CD4-positive, alpha-beta T cell treated with Interleukin-17A for 4 hours (primary cell): Measurements from ENCODE around the gene CRTAC1.
A peak's percentile ranks its signal among the peaks of the same experiment; 100 is the strongest.

Source experiments
- DNase-seq: peaks from one replicate; pipeline ENCODE4 v3.0.0-alpha.2; 2020; ENCODE audit warnings: mixed read lengths

CRTAC1 gene

DNA sequence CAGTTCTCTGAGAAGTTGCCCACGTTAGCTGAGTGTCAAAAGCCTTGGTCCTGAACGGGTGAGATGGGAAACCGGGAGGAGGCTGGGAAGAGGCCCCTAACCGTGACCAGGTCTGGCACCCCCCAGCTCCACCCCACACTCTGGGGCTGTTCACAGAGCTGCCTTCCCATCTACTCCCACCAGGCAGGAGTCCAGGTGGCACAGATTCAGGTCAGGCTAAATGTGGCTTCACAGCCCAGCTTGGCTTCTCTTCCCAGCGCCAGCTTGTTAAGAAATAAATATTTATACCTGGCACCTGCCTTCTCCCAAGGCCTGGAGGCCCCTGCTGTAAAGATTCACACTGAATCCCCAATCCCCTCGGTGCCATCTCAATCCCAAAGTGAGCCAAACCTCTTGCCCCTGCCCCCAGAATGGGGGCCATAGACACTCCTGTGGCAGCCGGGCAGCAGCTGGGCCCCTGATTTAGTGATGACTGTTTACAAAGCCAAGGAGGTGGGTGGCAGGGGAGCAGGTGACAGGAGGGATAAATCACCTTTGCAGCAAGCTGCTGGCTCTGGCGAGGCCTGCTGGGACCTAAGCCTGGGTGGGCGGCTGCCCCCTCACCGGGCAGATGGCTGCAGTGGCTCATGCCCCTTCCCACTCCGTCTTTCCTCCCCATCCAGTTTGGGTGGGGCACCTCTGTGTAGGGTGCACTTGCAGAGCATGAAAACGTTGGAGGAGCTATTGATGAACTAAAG, 108.2 kb downstream of the CRTAC1 start:
- no peak for DNase-seq

DNA sequence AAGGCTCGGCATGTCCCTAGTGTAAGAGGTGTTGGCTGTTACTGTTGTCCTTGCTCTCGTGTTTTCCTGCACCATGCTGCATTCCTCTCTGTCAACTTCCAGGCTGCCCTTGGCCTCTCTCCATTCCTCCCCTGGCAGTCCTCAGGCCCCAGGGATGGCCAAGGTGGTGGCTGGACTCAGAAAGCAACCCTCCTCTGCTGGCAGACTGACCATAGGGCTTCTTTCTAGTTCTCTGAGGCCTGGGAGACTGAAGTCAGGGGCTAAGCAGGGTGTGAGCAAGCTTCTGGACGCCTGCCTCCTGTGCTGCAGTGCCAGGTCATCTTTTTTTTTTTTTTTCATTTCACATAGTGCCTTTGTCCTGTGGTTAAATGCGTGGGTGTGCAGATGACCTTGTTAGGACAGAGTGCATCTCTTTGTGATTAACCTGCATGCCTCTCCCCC, 108.8 kb downstream of the CRTAC1 start:
- no peak for DNase-seq

DNA sequence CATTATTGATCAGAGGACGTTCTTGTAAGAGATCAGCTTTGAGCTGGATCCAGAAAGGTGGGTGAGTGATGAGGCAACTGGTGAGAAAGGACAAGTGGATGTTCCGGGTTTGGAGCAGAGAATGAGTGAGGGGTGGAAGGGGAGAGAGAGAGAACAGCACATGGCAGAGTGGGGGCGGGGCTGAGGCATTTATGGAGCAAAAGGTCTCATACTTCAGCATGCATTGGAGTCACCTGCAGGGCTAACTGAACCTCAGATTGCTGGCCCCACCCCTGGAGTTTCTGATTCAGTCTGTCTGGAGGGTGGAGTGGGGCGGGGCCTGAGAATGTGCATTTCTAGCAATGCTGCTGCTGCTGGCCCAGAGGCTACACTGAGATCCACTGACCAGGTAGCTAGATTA, 109.6 kb downstream of the CRTAC1 start:
- no peak for DNase-seq

DNA sequence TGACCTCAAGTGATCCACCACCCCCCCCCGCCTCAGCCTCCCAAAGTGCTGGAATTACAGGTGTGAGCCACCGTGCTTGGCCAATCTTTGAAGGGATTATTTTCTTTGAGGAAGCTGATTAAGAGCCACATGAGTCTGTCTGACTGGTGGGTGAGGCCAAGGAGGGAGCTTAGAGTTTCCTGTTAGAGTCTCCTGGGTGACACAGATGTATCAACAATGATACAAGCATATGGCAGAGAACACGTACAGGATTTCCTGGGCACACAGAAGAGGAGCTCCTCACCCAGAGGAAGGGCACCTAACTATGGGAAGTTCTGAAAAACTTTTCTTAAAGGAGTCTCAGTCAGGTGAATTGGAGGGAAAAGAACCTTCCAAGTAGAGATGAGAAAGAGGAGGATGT, 111.4 kb downstream of the CRTAC1 start:
- no peak for DNase-seq

DNA sequence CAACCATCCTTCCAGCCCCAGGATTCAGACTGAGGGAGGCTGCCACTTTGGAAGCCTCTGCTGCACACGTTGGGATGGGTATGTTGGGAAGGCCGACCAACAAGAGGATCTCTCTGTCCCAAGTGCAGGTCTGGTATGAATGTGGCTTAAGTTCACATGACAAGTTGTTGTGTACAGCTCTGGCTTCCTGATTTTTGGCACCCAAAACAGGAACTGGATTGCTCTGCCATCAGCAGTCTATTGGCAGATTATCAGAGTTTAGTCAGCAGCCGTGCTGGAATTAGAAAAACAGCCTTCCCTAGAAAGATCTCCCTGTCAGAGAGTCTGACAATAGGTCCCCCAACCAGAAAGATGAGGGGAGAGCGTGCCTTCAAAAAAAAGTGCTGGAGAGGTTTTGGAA, 113.8 kb downstream of the CRTAC1 start:
- DNase-seq = no peak

DNA sequence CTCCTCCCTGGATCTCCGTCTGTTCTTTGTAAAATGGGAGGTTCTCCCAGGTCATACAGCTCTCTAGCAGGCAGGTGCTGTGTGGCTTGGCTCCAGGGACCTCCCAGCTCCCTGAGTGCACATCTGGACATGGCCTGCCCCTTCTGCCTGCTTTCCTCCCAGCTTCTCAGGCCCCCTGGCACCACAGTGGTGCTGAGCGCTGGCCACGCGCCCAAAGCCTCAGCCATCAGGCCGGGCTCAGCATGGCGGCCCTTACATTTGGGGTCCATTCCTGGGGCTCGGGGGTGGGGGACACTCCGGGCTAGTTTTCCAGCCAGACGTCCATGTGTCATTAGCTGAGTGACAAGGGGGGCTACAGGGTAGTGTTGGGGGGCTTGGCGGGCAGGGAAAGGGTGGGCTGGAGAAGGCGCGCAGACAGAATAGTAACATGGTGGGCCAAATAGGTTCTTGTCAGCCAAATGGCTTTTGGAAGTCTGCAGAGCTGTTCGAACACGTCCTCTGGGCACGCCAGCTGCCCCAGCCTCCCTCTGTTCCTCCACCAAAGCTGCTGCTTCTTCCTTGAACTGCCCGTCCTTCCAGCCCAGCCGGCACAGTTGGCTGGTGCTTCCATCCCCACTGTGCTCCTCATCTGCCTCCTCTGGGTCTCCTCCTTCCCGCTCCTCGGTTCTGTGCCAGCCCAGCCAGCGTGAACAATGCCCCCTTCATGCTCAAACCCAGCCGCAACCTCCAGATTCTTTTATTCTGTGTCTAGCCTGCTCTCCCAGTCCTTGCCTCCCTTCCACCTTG, 114.9 kb downstream of the CRTAC1 start:
- no peak for DNase-seq

DNA sequence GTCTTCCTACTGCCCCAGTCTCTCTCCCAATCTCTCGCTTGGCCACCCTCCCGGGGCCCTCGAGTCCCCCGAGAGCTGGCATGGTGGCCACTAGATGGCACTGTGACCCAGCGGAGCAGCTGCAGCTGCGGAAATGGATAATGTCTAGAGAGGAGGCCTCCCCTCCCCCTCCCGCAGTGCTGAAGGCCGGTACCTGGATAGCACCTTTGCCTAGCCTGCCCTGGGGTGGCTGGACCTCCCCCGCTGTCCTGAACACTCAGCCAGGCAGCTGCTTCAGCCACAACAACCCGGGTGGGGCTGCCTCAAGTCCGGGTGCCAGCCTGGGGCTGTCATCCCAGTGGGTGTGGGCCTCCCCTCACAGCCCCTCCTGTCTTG, 115.6 kb downstream of the CRTAC1 start:
- peak; percentile 80 for DNase-seq

DNA sequence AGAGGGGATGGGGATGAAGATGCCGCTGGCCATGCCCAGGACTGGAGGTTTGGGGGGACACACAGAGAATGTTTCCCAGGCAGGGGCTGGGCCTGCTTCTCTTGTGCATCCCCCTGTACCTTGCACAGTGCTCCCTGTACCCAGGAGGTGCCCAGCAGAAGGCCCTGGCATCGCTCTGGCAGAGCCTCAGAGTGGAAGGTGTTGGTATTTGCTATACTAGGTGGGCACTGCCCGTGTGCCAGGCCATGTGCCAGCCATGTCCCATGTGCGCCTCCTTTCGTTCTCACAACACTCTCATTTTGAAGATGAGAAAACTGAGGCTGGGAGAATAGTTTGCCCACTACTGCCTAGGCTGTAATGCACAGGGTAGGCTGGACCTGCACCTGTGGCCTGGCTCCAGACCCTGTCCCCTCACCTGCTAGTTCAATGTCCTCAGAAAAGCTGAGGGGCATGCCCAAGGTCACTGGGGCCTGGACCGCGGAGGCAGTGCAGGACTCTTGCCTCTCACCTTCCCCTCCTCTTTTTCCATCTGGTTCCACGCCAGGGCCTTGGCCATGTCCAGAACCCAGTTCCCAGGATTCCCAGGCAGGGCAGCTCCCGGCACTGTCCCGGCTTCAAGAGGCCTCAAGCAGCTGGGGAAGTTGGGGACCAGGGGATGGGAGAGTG, 116.1 kb downstream of the CRTAC1 start:
- no peak for DNase-seq

DNA sequence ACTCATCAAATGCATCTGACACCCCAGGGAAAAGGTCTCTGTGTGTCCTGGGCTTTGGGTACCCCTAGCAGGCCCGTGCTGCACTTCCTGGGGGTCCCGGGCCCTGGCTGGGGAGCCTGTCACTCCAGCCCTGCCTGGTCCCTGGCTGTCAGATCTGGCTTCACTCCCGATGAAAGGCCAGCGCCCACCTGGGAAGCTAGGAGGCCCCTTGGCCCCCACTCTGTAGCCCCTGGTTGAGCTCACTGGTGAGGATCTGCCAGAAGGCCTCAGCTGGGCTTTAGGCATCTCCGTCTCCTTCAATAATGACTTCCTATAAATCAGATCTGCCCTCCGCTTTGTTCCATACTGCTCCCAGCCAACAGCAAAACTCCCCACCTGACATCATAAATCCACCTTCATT, 116.8 kb downstream of the CRTAC1 start:
- DNase-seq = no peak

DNA sequence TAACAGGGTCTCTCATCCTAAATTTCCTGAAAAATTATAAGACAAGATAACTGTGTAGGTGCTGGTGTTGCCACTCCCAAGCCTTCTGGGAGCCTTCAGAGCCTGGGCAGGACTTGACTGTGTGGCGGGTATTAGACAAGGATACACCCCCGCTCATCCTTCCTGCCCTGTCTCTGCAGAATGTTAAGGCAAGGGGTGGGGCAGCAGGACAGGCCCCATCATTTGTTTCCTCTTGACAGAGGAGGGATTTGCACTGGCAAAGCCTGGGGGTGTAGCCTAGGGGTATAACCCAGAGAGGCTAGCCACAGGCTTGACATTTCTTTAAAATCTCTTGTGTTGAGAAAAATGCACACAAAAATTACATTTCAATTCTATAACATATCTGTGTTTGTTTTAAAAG, 117.2 kb downstream of the CRTAC1 start:
- no peak for DNase-seq

DNA sequence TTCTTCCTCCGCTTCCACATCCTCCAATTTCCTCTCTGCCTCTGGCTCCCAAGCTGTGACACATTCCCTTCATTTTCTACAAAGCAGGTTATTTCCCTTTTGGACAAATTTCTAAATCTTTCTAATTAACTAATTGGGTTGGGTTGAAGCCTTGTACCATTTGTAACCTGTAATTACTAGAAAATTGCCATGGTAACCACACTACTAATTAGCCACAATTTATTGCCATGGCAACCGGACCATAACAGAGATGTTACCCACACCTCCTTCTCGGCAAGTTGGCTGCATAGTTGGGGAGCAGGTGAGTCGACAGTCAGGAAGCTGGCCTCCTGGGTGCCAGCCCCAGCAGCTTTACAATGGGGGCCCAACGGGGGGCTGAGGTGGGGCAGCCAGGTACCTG, 119.2 kb downstream of the CRTAC1 start:
- no peak for DNase-seq

DNA sequence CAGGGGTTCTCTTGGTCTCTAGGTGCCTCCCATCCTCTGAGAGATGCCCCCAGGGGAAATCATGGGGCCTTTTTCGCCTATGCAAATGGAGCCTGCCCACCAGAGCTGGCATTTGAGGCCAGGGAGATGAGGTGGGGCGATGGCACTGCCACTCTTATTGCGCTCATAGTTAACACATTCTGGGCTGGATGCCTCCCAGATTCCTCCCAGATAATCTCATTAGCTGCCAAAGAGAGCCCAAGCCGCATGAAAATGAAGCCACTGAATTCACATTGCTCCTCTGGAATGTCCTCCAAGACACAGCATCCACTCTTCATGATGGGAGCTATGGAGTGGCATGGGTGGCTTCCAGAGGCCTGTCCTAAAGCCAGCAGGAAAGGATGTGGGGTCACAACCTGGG, 119.8 kb downstream of the CRTAC1 start:
- no peak for DNase-seq

DNA sequence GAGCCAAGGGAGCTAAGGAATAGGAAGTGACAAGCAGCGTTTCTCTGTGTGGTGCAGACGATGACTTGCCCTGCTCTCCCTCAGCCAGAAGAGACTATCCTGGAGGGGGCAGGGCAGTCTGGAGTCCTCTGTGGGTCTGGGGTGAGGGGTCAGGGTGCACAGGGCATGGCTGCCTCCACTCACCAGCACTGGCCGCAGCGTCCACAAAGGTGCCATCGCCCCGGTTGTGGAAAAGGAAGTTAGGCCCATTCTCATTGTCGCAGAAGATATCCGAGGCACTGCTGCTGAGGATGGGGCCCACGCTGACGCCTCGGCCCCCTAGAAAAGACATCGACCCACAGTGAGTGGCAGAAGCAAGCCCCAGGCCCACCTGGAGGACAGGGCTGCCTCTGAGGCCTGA, 122.6 kb downstream of the CRTAC1 start:
- no peak for DNase-seq

DNA sequence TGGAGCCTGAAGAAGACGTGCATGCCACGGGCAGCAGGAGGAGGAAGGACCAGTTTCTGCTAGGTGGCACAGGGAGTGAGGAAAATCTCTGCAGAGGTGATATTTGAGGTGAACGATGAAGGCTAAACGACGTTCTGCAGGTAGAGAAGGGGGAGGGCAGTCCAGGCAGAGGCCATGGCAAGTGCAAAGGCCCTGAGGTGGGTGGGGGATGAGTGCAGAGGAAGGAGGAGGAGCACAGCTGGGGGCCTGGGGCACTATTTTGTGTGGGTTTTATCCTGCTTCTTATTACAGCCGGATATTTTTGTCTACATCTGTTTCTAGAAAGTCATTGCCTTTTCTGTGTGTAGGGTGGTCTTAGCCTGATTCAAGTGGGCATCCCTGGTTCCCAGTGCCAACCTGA, 123.2 kb downstream of the CRTAC1 start:
- no peak for DNase-seq

DNA sequence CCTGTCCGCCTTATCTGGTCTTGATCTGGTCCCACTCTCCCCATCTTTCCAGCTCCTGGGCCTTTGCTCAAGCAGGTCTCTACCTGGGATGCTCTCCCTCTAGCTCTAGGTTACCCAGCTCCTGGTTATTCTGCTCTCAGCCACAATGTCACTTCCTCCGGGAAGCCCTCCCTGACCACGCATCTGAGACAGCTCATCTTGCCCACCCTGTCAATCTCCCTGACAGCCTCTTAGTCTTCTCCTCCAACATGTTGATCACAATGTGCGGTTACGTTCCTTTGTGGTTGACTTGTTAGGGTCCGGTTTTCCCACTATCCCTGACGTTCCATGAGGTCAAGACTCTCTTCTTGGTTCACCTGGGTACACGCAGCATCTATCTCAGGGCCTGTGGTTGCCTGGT, 125.1 kb downstream of the CRTAC1 start:
- no peak for DNase-seq

DNA sequence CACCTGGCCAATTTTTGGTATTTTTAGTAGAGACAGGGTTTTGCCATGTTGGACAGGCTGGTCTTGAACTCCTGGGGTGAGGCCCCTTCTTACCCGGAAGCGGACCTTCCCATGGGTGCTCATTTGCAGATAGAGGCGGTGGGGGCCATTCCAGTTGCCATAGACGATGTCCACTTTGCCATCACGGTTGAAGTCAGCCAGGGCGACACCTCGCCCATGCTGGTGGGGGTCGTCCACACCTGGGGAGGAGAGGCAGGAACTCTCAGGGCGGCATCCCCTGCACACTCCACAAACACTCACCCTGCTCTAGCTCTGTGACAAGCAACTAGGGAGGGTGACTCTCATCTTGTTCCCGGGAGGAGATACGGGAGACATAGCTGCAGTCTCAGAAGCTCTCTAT, 125.8 kb downstream of the CRTAC1 start:
- DNase-seq = no peak

DNA sequence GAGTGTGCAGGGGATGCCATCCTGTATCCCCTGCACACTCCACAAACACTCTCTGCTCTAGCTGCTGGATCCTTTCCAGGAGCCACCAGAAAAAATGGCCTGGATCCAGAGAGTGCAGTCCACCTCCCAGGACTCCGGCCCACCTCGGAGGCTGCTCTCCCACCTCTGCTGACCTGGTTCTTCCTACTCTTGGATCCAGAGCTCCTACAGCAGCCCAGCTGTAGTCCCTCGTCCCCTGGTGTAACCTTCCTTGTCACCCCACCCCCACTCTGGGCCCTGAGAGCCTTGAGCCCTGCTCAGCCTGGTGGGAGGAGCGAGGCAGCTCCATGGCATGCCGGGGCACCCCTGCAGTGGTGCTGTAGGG, 126.4 kb downstream of the CRTAC1 start:
- DNase-seq = no peak

DNA sequence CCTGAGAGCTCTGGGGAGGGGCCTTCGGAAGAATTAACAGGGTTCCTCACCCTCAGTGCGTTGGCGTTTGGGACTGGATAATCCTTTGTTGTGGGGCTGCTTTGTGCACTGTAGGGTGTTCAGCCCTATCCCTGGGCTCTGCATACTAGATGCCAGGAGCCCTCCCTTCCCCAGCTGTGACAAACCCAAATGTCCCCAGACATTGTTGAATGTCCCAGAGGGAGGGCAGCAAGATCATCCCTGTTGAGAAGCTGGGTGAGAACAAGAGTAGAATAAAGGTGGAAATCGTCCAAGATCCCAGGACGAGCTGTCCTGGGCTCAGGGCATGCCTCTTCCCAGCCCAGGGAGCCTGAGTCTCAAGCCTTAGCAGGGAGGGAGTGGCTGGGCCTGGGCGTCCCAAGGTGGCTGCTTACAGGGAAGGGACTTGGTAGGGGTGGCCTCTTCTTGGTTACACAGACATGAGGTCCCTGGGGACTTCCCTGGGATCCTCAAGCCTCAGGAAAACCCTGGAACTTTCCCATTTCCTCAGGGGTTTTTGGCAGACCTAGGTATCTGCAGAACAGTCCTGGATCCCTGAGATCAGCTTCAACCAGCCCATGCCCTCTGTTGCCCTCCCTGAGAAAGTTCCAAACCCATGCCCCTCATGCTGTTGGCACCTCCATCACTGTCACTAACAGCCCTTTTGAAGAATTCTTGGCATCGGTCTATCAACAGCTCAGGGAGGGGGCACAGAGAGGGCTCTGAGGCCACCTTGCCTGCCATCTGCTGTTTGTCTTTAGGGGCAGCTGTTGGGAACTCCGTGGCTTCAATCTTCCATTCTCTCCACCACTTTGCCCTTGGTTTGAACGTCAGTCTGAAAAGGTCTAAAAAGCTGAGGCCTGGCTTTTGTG, 127.0 kb downstream of the CRTAC1 start:
- DNase-seq = no peak

DNA sequence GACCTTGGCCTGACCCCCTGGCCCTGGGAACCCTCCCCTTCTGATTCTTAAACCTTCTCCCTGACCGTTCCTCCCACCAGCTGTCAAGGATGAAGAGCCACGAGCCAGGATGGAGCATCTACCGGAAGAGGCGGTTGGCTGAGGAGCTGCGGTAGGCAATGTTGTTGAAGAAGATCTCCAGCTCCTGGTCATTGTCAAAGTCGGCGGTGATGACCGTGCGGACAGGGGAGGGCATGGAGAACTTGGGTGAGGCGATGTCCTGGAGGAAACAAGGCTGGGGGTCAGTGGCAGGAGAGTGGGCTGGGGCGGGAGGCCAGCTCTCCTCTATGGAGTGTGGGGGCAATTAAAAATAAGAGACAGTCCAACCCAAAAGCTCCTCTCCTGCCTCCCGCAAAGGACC, 129.0 kb downstream of the CRTAC1 start:
- DNase-seq = no peak

DNA sequence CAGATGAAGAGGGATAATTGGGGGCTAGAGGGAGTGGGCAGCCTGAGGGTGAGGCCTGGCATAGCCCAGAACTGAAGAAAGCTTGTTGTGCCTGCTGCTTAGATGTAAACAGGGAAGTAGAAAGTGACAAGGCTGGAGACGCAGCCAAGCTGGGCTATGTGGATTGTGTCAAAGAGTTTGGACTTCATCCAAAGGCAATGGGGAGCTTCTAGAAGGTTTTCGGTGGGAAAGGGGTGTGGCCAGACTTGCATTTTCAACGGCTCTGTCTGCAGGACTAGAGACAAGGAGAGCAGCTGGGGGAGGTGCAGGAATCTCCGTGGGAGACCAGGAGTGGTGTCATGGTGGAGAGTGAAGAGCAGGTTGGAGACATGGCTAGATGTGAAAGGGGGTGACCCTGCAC, 132.0 kb downstream of the CRTAC1 start:
- no peak for DNase-seq

DNA sequence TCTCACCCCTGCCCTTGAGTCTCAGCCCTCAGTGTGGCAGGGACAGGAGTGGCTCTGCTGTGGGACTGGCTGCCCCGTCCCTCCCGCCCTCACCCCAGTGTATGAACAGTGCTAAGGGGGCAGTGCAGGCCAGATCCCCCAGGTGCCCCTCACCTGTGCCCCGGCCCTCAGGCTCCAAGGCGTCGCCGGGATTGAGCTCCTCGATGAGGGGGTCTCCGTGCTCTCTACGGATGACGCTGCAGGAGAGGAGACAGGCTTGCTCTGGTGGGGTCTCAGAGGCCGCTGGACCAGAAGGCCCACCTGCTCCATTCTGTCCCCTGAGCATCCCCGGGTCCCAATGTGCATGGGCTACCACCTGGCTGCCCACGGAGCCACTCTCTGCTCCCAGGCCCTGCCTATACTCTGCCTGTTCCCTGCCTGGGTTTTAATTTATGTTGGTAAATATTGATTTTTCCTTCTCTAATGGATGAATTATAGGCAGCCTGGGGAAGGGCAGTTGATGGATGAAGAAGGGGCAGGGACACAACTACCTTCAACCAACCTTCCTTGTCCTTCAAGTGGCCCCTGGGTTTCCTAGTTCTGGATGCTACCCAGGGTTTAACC, 133.6 kb downstream of the CRTAC1 start:
- DNase-seq = no peak

DNA sequence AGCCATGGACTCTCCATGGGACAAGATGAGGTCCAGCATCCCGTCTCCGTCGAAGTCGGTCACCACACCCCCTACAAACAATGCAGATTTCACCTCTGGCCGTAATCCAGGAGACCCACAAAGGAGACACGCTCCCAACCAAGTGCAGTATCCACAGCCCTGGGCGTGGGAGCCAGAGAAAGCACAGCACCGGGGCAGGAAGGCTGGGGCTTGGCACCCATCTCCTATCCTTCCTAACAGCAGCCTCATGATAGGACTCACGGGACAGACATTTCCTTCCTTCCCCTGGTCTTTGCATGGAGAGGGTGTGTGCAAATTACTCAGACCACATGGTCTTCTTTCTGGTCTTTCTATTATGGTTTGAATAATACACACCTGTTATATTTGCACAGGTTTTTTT, 134.5 kb downstream of the CRTAC1 start:
- no peak for DNase-seq

DNA sequence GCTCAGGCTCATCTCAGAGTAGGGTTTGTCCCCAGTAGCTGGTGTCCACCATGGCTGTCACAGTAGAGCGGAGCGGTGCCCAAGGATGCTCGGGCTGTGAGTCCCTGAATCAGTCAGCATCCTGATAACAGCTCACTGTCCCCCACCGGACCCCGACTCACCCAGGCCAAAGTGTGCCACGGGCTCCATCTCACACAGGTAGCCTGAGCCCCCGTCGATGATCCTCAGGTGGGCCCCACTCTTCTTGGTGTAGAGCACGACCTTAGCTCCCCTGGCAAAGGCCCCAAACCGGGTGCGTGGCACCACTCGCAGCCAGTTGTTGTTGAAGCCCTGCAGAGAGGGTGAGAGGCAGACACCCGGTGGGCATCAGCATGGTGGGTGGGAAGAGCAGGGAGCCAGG, 135.3 kb downstream of the CRTAC1 start:
- no peak for DNase-seq
